ENCODE data around the gene ABCG5.

The ABCG5 gene

GRCh38 chr2:43803113-43803512 is 35.5 kb downstream of the ABCG5 start:
- no peak for DNase-seq

- no peak for DNase-seq
Observed at GRCh38 chr2:43802135-43802534, 36.5 kb downstream of the ABCG5 start.

- no peak for DNase-seq
Observed at GRCh38 chr2:43800894-43801293, 37.7 kb downstream of the ABCG5 start.

- DNase-seq, result no peak
Observed at GRCh38 chr2:43798300-43798699, 40.3 kb downstream of the ABCG5 start.

- no peak for DNase-seq
Observed at GRCh38 chr2:43796206-43796605, 42.4 kb downstream of the ABCG5 start.

GRCh38 chr2:43794956-43795355 is 43.7 kb downstream of the ABCG5 start:
- DNase-seq, result no peak

GRCh38 chr2:43792653-43793052 is 46.0 kb downstream of the ABCG5 start:
- DNase-seq, result no peak

- no peak for DNase-seq
Observed at GRCh38 chr2:43791035-43791765, 47.4 kb downstream of the ABCG5 start.

- no peak for DNase-seq
Observed at GRCh38 chr2:43790147-43790546, 48.5 kb downstream of the ABCG5 start.

GRCh38 chr2:43788646-43789045 is 50.0 kb downstream of the ABCG5 start:
- no peak for DNase-seq

GRCh38 chr2:43787895-43788294 is 50.7 kb downstream of the ABCG5 start:
- peak; percentile 9 for DNase-seq

- DNase-seq, result no peak
Observed at GRCh38 chr2:43778233-43778632, 60.4 kb downstream of the ABCG5 start.

- DNase-seq, result no peak
Observed at GRCh38 chr2:43777306-43777926, 61.2 kb downstream of the ABCG5 start.

- no peak for DNase-seq
Observed at GRCh38 chr2:43776324-43776723, 62.3 kb downstream of the ABCG5 start.

GRCh38 chr2:43774617-43775016 is 64.0 kb downstream of the ABCG5 start:
- DNase-seq, result no peak

- peak; percentile 92 for DNase-seq
Observed at GRCh38 chr2:43773876-43774613, 64.6 kb downstream of the ABCG5 start, which contains the start of gene DYNC2LI1. Gene DYNC2LI1 (plus strand): TSS chr2:43774039. CDS start chr2:43774139, 100 bp downstream.

- no peak for DNase-seq
Observed at GRCh38 chr2:43766006-43766405, 72.6 kb downstream of the ABCG5 start.

GRCh38 chr2:43764086-43764705 is 74.4 kb downstream of the ABCG5 start:
- DNase-seq, result no peak

GRCh38 chr2:43763091-43763490 is 75.5 kb downstream of the ABCG5 start:
- DNase-seq, result no peak
